Neutrophil (primary cell): ENCODE measurements around the gene AGR2.
A peak's percentile ranks its signal among the peaks of the same experiment; 100 is the strongest.

Source experiments
- H3K27ac ChIP-seq: fragments of 200-600 bp; sonication (generic); 2 replicates; pipeline ENCODE4 v1.5.1; 2016; ENCODE audit warnings: mild to moderate bottlenecking, moderate library complexity
- H3K27me3 ChIP-seq: fragments of 200-600 bp; sonication (generic); 2 replicates; pipeline ENCODE4 v1.6.0; 2016; ENCODE audit warnings: mild to moderate bottlenecking
- H3K36me3 ChIP-seq: fragments of 200-600 bp; sonication (generic); 2 replicates; pipeline ENCODE4 v1.5.1; 2017
- H3K4me1 ChIP-seq, 2 experiments: fragments of 200-600 bp in 1 of 2; sonication (generic) in 1 of 2; 1 replicate in 1 of 2; 2 replicates in 1 of 2; pipeline versions ENCODE4 v1.5.1 to v1.6.1; 2013 to 2016; ENCODE audit warnings: low read depth in 1 of 2, low read length in 1 of 2, mild to moderate bottlenecking in 1 of 2, moderate library complexity in 1 of 2; ENCODE audit not compliant: control insufficient read depth in 1 of 2, insufficient read depth in 1 of 2
- H3K4me3 ChIP-seq, 2 experiments: fragments of 200-600 bp in 1 of 2; sonication (generic) in 1 of 2; 1 replicate in 1 of 2; 2 replicates in 1 of 2; pipeline ENCODE4 v1.5.1; 2013 to 2016; ENCODE audit warnings: low read depth in 1 of 2, low read length in 1 of 2, mild to moderate bottlenecking in 1 of 2, moderate library complexity in 1 of 2
- H3K9me3 ChIP-seq: fragments of 200-600 bp; sonication (generic); 2 replicates; pipeline ENCODE4 v1.5.1; 2016
- TF ChIP-seq, protein P1 (sequence below): fragments of 200-600 bp; sonication (generic); IDR thresholded peaks from 2 replicates; pipeline ENCODE4 v1.5.1; 2016; ENCODE audit warnings: antibody characterized with exemption

AGR2 gene

GRCh38 chr7:16758036-16758435 lies 46.8 kb downstream of the AGR2 start:
- Histone ChIP-seq H3K27ac (no peak overlapping the region), H3K4me3 (no peak overlapping the region), H3K9me3 (no peaks in the 10 kb centered on the region), H3K4me1 (peaks cover 17 to 20% of the 10 kb centered on the region in 2 experiments), H3K27me3 (peaks cover 33% of the 10 kb centered on the region), H3K36me3 (no peaks in the 10 kb centered on the region)
- TF ChIP-seq, protein P1, sequence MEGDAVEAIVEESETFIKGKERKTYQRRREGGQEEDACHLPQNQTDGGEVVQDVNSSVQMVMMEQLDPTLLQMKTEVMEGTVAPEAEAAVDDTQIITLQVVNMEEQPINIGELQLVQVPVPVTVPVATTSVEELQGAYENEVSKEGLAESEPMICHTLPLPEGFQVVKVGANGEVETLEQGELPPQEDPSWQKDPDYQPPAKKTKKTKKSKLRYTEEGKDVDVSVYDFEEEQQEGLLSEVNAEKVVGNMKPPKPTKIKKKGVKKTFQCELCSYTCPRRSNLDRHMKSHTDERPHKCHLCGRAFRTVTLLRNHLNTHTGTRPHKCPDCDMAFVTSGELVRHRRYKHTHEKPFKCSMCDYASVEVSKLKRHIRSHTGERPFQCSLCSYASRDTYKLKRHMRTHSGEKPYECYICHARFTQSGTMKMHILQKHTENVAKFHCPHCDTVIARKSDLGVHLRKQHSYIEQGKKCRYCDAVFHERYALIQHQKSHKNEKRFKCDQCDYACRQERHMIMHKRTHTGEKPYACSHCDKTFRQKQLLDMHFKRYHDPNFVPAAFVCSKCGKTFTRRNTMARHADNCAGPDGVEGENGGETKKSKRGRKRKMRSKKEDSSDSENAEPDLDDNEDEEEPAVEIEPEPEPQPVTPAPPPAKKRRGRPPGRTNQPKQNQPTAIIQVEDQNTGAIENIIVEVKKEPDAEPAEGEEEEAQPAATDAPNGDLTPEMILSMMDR = no peak

- Histone ChIP-seq H3K27me3 (peaks cover 35% of the 10 kb centered on the region), H3K27ac (no peak overlapping the region), H3K9me3 (no peaks in the 10 kb centered on the region), H3K4me3 (no peak overlapping the region), H3K36me3 (no peaks in the 10 kb centered on the region), H3K4me1 (peaks cover 17 to 20% of the 10 kb centered on the region in 2 experiments)
- TF ChIP-seq, protein P1 = no peak
Observed at GRCh38 chr7:16755397-16755796, 49.4 kb downstream of the AGR2 start.

GRCh38 chr7:16754856-16755317 lies 49.9 kb downstream of the AGR2 start:
- TF ChIP-seq, protein P1 = no peak
- Histone ChIP-seq H3K4me1 (peaks cover 17 to 20% of the 10 kb centered on the region in 2 experiments), H3K27me3 (peaks cover 35% of the 10 kb centered on the region), H3K27ac (no peak overlapping the region), H3K4me3 (peak overlapping the region in 1 of 2 experiments; percentile 67), H3K9me3 (no peaks in the 10 kb centered on the region), H3K36me3 (no peaks in the 10 kb centered on the region)

- no peak overlapping the region for H3K27ac ChIP-seq
- TF ChIP-seq, protein P1 = no peak
- H3K4me1 ChIP-seq = peaks cover 17 to 20% of the 10 kb centered on the region in 2 experiments
Observed at GRCh38 chr7:16753932-16754855, 50.6 kb downstream of the AGR2 start.

GRCh38 chr7:16753102-16753931 lies 51.5 kb downstream of the AGR2 start, which contains the start of gene TSPAN13:
Gene TSPAN13, plus strand, starts transcription at chr7:16753755. Its CDS starts 213 bp downstream, at chr7:16753968.
- TF ChIP-seq, protein P1 = no peak
- peaks cover 17 to 20% of the 10 kb centered on the region in 2 experiments for H3K4me1 ChIP-seq
- H3K27me3 ChIP-seq = peaks cover 35% of the 10 kb centered on the region
- H3K4me3 ChIP-seq = peak within 1 kb of the TSS; percentile 59 to 67
- no peak within 1 kb of the TSS for H3K27ac ChIP-seq
- no peaks in the 10 kb centered on the region for H3K9me3 ChIP-seq
- H3K36me3 ChIP-seq = no peaks in the 10 kb centered on the region

More at GRCh38 chr7:16753932-16754855, 50.6 kb downstream of the AGR2 start:
- Histone ChIP-seq H3K4me3 (peak overlapping the region; percentile 59 to 67), H3K36me3 (no peaks in the 10 kb centered on the region), H3K27me3 (peaks cover 35% of the 10 kb centered on the region), H3K9me3 (no peaks in the 10 kb centered on the region)
